NCI-H524 (cell line): ENCODE measurements around the gene SLK.
A peak's percentile ranks its signal among the peaks of the same experiment; 100 is the strongest.

Source experiments
- DNase-seq, 2 experiments: peaks; one replicate each; lab custom pipeline; 2025; lab: John Stamatoyannopoulos, UW

Gene SLK

GRCh38 chr10:103990121-103990520 lies 23.2 kb downstream of the SLK start:
- no peak for DNase-seq

GRCh38 chr10:103990531-103990930 lies 23.6 kb downstream of the SLK start:
- DNase-seq = no peak

DNA sequence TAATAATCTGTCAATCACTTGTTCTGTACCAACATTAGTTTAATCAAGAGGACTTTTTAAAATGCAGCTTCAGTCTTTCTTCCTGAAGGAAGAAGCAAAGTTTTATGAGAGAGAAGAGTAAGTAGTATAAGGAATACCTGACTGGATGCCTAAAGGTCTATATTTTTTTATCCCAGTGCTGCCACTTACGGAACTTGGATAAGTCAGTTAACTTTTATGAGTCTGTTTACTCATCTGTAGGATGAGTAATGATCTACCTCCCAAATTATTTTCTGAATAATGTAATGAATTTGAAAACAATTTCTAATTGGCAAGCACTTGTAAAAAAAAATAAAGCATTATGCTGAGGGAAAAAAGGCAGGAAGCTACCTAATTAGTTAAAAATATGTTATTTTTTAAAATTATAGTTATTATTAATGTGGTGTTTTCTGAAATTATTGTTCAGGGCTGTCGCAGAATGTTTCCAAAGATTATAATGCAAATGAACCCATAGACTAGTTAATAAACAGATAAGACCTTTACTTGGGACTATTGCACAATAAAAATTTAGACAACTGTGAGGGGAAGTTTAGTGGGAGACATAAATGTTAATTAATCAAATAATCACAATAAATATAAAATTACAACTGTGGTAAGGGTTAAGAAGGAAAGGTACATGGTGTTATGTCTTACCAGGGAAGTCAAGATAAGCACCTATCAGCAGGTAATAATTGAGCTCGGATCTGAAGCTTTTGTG lies 24.6 kb downstream of the SLK start:
- DNase-seq = no peak

- DNase-seq = no peak
Measured at GRCh38 chr10:103995134-103995533, 28.2 kb downstream of the SLK start.

DNA sequence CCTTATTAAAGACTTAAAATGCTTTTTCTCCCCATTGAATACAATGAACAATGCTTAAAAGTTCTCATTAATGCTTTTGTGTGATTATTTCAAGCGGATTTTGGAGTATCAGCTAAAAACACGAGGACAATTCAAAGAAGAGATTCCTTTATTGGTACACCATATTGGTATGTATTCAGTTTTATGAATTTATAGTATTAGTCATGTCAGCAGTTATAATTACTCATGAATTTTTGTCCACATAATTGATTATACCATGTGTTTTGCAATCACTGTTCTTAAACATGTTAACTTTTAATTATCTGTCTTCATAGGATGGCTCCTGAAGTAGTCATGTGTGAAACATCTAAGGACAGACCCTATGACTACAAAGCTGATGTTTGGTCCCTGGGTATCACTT lies 31.9 kb downstream of the SLK start:
- DNase-seq = no peak

DNA sequence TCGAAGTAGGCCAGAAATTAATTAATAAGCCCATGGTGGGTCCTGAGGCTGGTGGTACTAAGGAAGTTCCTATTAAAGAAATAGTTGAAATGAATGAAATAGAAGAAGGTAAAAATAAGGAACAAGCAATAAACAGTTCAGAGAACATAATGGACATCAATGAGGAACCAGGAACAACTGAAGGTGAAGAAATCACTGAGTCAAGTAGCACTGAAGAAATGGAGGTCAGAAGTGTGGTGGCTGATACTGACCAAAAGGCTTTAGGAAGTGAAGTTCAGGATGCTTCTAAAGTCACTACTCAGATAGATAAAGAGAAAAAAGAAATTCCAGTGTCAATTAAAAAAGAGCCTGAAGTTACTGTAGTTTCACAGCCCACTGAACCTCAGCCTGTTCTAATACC lies 36.0 kb downstream of the SLK start:
- no peak for DNase-seq

DNA sequence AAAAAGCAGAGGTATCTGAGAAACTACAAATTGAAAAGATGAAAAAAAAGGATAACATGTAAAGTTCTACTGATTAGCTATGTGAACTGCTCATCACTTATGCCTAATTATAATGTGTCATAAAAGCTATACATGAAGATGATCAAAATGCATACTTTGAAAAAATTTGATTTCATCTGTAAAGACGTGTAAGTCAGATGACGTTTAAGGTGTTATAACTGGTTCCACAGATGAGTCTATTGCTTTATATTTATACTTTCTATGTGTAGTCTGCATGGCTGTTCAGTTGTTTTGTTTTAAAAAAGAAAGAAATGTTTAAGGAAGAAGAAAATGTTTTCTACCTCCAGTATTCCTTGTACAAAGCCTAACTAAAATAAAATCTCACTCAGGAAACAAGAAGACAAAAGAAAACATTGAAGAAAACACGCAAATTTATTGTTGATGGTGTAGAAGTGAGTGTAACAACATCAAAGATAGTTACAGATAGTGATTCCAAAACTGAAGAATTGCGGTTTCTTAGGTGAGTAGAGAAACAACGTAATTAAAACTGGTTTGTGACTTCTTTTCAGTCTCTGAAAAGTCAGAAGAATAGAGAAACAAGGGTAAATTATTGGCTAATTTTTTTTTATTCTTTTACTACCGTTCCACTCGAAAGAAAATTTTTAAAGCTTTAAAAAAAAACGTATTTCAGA lies 38.4 kb downstream of the SLK start:
- DNase-seq = no peak

GRCh38 chr10:104011904-104012303 lies 45.0 kb downstream of the SLK start:
- no peak for DNase-seq

DNA sequence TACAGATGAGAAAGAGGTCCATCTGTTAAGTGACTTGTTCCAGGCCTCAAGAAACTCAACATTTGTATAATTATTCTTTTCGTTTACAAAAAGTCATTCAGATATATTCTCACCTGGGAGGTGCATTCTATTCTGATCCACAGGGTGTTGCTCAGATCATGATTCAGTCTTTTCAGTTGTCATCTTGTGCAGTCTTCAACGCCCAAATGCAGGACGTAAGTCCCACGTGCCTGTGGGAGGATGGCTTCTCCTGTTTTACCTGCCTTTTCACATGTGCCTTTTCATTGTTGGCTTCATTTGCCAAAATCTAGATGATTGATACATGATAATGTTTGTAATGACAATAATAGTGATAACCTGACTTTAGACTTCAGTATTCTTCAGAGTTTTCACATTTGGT lies 46.5 kb downstream of the SLK start:
- DNase-seq = no peak

- DNase-seq = no peak
Measured at GRCh38 chr10:104014176-104014575, 47.2 kb downstream of the SLK start.

GRCh38 chr10:104016661-104017060 lies 49.7 kb downstream of the SLK start:
- DNase-seq = no peak

DNA sequence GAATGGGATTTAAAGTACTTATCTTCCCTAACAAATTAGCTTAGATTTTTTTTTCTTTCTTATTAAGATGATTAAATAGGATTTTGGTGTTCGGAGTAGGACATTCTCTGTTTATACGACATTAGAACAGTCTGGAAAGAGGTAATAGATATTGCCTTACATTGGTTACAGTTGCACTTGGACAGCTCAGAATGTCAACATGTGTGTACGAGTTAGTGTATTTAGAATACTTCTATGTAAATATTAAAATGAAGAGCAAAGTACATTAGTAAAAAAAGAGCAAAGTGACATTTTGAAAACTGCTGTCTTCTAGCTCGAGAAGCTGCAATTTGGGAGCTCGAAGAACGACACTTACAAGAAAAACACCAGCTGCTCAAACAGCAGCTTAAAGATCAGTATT lies 51.5 kb downstream of the SLK start:
- DNase-seq = peak in 1 of 2 experiments; percentile 41

- no peak for DNase-seq
Measured at GRCh38 chr10:104020020-104020419, 53.1 kb downstream of the SLK start.

- no peak for DNase-seq
Measured at GRCh38 chr10:104021246-104021645, 54.3 kb downstream of the SLK start.

GRCh38 chr10:104022026-104022425 lies 55.1 kb downstream of the SLK start:
- DNase-seq = no peak

DNA sequence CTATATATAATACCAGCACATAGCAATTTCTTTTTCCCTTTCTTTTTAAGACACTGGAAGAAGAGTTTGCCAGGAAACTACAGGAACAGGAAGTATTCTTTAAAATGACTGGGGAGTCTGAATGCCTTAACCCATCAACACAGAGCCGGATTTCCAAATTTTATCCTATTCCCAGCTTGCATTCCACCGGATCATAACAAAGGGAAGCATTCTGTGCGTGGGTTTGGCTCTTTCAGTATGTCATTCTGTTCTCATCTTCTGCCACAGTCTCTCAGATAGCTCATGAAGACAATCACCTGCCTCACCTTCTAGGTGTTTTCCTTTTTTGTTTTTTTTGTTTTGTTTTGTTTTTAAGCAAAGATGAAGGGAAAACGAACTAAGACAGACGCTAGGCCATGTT lies 58.6 kb downstream of the SLK start:
- no peak for DNase-seq

DNA sequence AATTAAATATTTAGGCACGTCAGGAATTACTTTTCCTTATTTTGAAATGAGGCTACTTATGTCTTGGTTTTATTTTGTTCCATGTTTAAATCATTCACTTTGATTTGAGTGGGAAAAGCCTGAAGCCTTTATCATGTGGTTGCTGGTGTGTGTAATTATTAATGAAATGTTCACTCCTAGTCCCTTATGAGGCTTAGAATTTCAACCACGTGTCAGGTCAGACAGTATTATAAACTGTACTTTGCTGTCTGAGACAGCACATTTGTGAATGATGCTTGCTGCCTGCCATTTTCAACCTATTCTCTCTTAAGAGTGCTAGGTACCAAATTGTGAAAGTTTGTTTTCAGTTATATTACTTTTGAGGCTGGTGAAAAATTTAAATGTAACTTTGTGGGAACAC lies 59.8 kb downstream of the SLK start:
- no peak for DNase-seq

DNA sequence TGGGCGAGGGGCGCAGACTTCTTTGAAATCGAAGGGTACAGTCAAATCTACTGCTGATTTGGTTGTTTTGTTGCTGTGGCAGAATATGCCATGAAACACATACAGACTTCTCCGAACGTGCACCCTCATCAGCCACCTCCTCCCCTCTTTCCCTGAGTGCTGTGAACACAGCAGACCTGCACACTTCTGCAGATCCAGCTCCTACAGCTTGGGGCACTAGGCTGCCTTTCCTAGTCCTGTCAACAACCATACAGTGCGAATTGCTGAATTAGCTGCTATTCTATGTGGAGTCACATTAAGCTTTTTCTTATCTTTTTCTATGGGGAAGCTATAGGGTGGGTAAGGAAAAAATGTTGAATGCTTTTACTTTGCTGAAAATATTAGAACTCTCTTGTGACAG lies 61.2 kb downstream of the SLK start:
- peak in 1 of 2 experiments; percentile 1 for DNase-seq

DNA sequence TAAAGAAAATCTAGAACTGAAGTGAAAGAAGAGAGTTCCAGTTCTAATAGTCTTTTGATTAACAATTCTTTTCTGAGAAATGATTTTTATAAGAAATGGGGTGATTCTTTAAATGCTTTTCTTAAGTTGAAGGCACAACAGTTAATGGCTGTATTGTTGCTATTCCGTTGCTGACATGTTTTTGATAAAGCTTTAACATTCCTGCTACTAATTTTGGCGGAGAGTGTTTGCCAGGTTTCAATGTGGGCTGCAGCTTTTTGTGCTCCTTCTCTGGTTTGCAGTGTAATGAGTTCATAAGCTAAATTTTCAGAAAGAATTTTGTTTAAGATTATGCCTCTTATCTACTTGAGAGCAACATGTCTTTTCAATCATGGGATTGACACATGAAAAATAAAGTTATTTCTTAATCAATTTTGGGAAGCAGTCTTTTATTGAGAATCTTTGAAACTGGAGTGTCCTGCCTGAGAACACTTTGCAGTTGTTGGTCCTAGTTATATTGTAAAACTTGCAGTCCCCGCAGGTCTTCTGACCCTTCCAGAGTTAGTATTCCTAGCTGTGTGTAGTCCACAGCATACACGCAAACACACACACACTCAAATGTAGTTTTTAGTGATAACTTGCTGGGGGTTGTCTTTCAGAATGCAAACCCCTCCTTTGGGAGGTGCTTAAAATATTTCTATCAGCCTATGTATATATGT lies 62.0 kb downstream of the SLK start:
- no peak for DNase-seq

DNA sequence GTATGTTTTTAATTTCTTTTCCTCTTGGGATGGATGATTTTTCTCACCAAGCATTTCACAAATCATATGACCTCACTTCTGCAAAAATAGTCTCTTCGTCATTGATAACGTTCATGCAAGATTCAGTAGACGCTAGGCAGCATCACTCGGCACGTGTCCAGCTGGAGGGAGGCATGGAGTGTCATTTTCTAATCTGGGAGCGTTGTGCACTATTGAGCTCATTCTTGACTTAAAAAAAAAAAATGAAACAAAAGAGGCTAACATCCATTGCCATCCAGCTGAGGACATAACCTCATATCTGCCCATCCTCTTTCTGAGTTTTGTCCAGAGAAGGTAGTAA lies 62.6 kb downstream of the SLK start:
- DNase-seq = no peak

GRCh38 chr10:104031631-104032030 lies 64.7 kb downstream of the SLK start:
- no peak for DNase-seq

DNA sequence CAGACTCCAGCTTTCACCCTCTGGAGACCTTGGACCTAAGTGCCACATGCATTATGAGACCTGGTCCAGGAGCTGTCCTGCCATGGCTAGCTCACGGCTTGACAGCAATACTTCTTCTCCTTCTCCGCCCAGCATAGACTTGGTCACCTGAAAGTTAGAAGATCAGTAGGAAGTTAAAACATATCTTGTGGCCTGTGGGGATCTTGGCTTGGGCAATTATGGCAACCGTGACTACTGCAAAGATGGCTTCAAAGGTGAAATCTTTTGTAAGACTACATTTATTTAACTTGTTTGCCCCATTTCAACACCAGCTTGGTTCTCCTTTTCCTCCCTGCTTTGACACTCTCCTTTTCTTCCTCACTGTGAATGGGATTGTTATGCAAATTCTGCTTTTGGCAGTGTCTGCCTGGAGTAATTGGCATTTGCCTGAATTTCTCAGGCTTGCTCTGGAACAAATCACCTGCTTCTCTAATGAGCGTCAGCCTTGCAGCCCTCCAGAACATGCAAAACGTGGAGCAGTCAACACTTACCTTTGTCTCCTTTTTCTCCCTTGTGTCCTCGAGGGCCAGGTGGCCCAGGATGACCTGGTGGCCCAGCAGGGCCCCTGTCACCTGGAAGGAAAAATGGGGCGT lies 65.3 kb downstream of the SLK start:
- no peak for DNase-seq

DNA sequence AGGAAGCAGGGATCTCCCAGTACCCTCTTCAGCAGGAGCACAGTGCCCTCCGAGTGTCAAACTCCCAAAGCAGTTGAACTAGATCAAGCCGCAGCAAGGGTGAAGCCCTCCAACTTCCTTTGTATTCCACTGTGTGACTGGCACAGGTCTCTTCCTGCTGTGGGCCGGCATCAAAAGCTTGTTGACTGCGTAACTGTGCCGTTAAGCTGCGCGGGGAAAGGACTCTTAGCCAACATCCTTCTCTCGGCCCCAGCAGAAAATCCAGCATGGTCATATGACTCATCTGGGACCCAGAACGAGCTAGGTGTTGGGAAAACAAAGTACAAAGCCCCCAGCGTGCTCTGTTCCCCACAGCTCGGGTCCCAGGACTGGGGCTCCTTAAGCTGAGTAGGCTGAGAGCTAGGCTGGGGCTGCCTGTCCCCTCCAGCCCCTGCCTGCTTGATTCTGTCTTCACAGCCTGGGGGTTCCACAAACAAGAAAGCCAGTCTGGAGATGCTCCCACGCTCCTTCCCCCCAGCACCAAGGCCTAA lies 66.5 kb downstream of the SLK start:
- DNase-seq = no peak
